GM21529 (cell line): Measurements from ENCODE around the gene UQCRQ.
"Not testable (repeated sequence)": the region's sequence is repeated elsewhere in the genome, so short reads cannot be mapped to it uniquely, and the experiment has no call there.

ENCODE experiments used
- ATAC-seq: cut with Tn5 transposase; IDR thresholded peaks from one replicate; pipeline ENCODE4 v1.9.1; 2021; ENCODE audit not compliant: unreplicated experiment

UQCRQ gene

DNA sequence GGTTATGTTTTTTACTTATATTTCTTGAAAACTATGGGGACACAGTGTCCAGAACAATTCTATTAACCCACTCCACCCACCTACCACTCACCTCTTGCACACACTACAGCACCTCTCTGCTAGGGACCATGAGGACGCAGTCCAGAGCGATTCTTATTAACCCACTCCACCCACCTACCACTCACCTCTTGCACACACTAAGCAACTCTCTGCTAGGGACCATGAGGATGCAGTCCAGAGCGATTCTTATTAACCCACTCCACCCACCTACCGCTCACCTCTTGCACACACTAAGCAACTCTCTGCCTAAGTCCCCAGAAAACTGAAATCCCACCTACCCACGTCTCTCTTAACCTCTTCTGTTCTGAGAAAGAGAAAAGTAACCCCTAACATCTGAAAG, 33.8 kb upstream of the UQCRQ start:
- ATAC-seq: no peak

DNA sequence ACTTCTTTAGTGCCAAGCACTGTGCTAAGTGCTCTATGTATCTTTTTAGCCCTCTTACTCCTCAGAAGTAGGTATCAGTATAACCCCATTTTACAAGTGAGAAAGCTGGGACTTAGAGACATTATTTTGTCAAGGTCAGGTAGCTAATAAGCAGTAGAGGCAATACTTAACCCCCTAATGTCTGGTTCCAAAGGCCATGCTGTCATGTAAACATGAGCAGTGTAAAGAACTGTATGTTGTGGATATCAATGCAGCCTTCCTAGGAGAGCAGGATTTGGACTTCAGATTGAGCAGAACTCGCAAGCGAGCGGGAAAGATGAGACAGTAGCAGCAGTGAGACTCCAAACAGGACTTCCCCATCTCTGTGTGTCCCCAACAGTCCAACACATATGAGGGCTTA, 32.4 kb upstream of the UQCRQ start:
- no peak for ATAC-seq

DNA sequence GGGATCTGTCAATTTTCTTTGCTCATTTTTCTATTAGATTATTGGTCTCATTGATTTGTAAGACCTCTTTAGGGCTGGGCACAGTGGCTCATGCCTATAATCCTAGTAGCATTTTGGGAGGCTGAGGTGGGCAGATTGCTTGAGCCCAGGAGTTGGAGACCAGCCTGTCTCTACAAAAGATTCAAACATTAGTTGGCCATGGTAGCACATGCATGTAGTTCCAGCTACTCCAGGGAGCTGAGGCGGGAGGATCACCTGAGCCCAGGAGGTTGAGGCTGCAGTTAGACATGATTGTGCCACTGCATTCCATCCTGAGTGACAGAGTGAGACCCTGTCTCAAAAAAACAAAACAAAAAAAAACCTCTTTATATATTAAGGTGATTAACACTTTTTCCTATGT, 29.6 kb upstream of the UQCRQ start:
- ATAC-seq: no peak

DNA sequence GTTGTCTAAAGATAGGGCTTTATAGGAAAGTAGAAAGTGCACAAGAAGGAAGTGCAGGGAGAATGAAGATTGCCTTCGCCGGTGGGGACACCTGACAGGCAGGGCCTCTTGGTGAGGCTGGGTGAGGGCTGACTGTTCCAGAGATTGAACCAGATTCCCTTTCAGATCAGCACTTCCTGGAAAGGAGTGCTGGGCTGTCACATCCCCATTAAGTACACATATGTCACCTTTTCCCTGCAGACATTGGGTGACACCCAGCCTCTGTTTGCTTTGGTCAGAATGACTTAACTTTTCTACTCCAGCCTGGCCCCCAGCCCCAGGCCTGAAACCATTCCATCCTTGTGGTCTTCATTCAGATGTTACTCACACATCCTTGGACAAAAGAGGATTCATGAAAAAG, 28.6 kb upstream of the UQCRQ start:
- ATAC-seq: no peak

DNA sequence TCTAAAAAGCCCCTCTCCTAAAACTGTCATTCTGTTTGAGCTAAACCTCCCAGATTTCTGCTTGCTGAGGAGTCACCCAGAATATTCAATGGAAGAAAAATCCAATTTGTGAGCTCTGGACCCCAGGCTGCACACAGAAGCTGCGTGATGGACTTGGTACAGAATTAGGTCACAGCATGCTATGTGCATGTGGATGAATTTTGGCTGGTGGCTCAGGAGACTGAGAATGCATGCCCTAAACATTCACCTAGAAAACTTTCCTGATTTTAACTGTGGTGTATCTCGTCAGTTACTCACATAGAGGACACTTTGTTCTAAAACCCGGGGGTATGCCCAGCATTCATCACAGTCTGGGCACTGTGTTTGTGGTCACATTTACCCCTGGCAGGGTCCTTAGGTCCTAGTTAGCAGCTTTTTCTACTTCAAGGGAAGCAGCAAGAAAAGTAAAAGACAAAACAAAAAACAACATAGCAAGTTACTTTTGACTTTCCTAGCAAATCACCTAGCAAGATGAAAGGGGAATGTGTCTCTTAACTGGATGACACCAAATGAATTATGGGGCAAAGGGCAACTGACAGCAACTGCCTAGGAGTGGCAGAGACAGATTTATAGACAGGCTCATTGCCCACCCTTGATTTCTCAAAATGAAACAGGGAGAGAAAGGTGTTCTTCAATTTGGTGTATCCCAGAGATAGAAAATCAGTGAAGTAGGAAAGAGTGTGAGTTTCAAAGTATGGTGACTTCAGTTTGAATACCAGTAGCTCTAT, 27.7 kb upstream of the UQCRQ start:
- ATAC-seq: no peak

DNA sequence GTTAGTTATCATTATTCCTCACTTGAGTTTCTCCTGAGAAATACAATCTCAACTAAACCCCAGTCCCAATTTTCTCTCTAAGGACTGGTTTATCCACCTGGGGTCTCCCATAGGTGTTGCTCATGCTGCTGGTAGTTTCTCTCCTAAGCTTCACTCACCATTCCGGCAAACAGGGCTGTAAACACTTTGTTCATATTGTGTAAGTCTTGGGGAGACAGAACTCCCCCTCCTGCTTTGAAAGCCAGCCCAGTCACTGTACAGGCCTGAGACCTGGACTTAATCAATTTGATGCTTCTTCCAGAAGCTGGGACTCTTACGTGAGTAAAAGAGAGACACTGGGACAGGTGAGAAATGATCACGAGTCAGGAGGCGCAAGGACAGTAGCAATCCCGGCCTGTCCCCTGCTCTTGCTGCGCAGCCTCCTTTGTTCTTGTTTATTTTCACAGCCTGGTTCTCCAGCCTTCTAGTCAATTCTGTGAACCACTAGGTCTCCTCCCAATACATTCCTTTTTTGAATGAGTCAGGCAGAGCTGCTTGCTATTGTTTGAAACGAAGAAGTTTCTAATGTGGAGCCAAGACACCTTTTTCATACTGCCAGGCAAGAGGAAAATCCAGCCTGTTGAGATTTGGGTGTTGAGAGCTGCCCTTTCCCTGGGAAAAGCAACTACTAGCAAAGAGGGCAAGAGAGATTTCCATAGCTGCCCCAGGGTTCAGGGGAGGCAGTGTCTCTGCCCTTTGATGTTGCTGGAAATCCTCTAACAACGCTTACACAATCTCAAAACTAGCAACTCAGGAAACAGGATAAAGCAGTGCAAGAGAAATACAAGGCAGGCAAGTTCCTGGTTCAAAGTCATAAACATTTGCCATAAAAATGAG, 26.8 kb upstream of the UQCRQ start:
- no peak for ATAC-seq

DNA sequence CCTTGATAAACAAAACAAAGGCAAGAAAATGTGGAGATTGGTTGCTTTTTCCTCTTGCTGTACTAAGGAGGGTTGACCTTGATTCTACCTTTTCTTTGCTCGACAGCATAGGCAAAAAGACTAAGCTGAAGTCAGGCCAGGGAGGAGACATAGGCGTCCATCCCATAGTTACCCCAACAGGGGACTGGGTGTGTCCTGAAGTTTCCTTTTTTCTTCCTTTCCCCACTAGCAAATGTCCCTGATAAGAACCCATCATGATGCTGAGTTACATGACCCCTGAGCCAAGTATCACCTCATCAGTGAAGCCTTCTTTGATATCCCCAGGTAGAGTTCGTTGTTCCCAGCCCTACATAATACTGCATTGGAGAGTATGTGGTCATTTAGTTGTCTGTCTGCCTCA, 26.1 kb upstream of the UQCRQ start:
- no peak for ATAC-seq

DNA sequence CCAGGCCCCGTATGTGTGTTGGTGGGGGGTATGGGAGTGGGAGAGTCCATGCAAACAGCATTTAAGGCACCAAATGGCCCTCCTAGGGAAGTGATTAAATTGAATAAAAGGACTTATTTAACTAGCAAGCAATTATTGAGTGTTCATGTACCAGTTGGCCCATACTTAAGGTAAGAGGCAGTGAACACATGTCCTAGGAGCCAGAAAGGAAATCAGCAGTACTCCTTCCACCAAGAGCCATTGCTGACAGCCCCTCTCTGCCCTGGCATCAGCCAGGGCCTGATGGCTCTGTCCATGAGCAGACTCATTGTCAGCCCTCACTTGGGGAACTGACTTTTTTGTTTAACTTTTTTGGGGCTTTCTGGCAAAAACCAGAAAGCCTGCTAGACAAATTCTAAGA, 25.5 kb upstream of the UQCRQ start:
- no peak for ATAC-seq

DNA sequence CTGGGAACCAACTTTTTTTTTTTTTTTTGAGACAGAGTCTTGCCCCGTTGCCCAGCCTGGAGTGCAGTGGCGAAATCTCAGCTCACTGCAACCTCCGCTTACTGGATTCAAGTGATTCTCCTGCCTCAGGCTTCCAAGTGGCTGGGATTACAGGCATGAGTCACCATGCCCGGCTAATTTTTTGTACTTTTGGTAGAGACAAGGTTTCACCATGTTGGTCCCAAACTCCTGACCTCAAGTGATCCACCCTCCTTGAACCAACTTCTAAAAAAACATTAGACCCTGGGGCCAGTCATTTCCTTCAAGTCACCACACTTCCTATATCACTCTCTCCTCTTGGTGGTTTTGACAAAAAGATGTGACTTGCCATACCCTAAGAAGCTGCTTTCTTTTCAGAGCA, 25.1 kb upstream of the UQCRQ start:
- no peak for ATAC-seq

DNA sequence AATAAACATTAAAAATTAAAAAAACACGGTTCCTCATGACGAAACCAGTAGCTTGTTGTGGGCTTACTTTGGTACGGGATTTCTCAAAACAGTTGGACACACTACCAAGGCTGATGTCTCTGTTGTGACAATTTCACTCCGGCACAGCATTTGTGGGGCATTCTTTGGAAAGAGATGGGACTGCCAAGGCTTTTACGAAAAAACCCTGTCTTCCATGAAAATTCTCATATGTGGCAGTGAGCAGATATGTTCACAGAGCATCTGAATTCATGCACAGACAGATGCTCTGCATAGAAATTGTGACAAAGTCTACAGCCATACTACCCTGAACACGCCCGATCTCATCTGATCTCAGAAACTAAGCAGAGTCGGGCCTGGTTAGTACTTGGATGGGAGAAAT, 18.2 kb upstream of the UQCRQ start:
- ATAC-seq: no peak

DNA sequence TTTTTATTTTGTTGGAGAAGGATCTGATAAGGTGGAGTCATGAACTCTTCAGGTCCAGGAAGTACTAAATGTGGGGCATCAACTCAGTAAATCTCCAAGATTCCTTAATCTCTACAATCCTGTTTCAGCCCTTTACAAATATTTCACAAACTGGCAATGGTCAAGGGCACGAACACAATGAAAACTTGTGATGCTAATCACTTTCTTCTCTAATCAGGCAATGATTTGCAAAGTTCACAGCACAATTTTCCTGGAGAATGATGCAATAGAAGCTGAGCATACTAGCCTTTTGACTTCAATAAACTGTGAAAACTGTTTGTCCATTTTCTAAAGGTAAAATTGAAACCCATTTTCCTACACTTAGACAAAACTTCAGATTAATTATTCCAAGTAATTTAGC, 17.1 kb upstream of the UQCRQ start:
- ATAC-seq: no peak

DNA sequence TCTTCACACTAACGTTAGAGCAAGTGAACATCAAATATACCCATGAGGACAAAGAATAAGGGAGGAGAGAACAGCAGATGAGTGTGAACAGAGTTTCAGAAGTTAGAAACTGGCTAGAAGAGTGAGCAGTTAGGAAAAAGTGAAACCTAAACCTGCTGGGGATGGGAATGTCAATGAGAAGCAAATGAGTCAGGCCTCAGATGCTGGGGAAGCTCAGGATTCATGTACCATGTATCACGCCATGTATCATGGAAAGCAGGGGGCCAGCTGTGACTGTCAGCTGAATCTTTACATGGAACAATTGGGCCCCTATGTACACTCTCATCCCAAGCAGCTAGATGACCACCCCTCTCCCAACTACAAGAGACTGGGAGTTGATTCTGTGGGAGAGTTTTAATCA, 16.4 kb upstream of the UQCRQ start:
- no peak for ATAC-seq

DNA sequence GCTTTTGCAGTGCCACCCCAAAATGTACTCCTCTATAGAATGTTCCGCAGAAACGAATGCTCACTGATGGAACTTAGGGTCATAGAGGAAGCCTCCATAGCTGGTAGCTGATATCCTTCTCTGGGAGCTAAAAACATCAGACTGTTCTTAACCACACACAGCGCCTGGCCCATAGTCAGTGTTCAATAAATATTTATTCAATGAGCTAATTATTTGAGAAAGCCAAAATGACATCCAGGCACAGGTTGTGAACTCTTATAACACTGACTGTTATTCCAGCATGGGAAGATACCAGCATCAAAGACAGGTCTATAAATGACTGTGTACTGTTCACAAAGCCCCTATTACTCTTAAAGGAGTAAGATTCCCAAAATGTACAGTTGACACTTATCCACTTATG, 13.1 kb upstream of the UQCRQ start:
- ATAC-seq: no peak

DNA sequence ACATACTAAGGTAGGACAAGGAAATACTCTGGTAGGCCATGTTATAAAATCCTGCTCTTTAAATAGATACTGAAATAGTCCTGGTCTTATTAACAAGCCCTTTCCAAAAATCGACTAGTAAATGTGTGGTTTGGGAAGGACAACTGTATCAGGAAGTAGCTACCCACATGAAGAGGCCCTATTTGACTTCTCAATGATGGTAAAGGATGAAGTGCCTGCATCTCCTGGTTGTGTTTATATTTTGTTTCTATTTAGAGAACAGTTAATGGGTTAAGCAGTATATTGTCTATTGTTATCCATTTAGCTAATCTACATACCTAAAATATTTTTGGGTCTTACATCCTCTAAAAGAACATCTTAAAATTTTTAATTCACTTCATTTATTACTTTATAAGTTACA, 12.7 kb upstream of the UQCRQ start:
- ATAC-seq: no peak

DNA sequence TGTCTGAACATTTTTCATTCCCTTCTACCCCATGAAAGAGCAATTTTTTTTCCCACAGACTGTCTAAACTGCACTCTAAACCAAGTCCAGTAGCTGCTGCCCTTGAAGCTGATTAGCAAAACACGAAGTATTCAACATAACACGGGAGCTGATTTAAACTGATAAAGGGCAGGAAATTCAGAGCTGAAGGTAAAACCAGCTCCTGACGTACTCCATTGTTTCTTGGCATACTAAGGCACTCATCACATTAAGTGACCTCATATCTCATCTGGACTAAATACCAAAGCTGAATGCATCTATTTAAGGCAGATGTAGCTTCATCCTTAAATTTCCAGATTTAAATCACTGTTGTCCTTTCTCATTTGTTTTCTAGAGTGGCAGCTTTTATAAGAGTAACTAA, 12.1 kb upstream of the UQCRQ start:
- ATAC-seq: no peak

DNA sequence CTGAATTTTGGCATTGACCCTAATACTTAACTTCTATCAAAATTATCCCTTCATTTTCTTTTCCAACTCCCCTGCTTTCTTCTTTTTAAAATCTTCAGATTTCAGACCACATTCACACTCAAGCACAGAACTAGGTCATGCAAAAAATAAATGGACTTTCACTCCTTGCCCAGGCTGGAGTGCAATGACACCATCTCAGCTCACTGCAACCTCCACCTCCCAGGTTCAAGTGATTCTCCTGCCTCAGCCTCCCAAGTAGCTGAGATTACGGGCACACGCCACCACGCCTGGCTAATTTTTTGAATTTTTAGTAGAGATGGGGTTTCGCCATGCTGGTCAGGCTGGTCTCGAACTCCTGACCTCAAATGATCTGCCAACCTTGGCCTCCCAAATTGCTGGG, 11.4 kb upstream of the UQCRQ start:
- ATAC-seq: not testable (repeated sequence)

DNA sequence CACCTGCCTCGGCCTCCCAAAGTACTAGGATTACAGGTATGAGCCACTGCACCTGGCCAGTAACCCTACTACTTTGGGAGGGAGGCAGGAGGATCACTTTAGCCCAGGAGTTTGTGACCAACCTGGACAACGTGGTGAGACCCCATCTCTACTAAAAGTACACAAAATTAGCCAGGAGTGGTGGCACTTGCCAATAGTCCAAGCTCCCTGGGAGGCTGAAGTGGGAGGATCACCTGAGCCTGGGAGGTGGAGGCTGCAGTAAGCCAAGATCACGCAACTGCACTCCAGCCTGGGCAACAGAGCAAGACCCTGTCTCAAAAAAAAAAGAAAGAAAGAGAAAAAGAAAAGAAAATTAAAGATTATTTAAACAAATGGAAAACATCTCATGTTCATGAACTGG, 10.4 kb upstream of the UQCRQ start:
- no peak for ATAC-seq

DNA sequence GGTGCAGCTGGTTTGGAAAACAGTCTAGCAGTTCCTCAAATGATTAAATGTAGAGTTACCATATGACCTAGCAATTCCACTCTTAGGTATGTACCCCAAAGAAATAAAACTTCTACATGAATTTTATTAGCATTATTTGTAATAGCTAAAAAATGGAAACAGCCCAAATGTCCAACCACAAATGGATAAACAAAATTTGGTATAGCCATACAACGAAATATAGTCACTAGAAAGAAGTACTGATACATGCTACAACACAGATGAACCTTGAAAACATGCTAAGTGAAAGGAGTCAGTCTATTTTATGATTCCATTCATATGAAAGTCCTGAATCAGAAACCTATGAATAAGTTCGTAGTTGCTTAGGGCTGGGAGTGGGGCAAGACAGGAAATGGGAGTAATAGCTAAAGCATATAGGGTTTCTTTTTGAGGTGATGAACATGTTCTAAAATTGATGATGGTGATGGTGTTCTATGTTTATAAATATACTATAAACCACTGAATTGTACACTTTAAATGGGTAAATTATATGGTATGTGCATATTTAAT, 6.5 kb upstream of the UQCRQ start:
- no peak for ATAC-seq

DNA sequence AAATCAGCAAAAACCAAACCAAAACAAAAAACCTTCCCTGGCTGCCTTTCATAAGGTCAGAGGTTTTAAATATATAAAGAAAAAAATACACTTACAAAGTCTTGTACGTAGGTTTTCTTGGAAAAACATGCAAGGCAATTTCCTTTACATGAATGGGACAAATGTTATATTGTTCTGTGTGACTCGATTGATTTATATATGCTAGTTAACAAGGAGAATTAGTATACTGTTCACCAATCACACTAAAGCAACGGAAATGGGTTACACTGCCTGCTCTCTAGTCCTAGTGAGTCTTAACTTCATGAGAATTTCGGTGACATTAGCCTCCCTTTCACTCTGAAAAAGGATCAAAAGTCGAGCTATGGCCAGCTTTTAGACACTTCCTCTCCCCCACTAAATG, 5.7 kb upstream of the UQCRQ start:
- ATAC-seq: no peak

DNA sequence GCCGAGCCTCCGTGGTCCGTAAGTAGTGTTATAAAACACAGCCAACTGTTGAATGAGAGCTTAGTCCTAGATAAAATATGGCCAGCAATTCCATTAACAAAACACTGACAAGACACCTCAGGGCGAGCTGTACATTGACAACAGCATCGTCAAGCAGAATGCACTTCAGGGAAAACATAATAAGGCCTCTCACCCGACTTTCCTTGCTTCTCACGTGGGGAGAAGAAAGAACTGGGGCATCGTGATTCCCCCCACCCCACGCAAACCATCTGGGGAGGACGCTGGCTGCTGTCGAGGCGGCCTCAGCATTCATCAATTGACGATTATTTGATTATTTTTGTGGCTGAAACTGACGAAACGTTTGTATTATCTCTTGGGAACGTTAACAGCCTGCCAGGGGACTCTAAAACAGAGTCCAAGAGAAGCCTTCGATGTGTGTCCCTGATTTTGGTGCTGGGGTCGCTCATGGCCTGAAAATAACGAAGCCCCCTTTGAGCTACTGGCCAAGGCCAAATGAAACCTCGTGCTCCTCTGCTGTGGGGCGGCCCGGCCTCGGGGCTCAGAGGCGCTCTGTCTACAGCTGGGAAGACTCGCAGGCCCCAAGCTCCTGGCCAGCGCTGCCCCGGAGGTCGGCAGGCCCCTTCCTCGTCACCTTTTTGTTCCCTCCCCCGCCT, 637 bp upstream of the UQCRQ start:
- peak; percentile 19 for ATAC-seq

DNA sequence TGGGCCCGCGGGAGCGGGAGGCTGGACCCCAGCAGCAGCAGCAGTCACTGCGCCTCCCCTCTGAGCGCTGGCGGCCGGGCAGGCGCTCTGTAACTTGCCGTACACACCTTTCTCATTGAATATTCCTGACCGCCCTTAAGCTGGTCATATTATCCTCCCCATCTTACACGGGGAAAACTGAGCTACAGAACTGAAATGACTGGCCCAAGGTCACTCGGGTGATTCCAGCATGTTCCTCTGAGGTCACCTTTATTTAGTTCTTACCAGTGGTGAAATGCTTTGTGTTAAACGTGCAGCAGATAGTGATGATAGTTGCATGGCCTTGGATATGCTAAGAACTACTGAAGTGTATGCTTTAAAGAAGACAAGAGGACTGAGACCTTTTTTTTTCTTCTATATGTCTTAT, 607 bp downstream of the UQCRQ start:
- peak; percentile 18 for ATAC-seq

DNA sequence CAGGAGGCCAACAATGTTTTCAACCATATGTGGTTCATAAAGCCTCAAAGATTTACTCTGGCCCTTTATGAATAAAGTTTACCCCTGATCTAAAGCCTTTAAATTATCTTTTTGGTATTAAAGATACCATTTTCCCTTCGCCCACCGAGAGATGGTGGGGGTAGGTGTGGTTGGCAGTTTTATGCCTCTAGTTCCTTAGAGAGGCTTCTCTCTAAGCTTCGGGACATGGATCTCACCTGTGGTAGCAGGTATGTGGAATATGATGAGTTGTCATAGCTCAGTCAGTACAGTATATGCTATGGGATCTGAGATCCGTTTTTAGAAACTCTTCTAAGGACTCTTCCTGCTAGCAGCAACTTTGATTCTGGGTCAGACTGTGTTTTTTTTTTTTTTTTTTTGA, 2.3 kb downstream of the UQCRQ start:
- ATAC-seq: no peak
